Gastroesophageal sphincter (tissue), 4 donors: Measurements from ENCODE around the gene VIM. TPM values are rescaled to one million over a fixed set of nuclear protein-coding genes. Genes with fewer than 3 reads are reported as not detected.

Source experiments
- ATAC-seq: fragments of 150-250 bp; one replicate; pipeline ENCODE4 v1.9.1; 2016; ENCODE audit warnings: mild to moderate bottlenecking, moderate library complexity
- H3K27ac ChIP-seq, 4 donors: fragments of 200-600 bp; sonication (generic) in 3 of 4; 1 replicate in 3 of 4; 2 replicates in 1 of 4; pipeline ENCODE4 v1.5.1; 2016 to 2019
- H3K27me3 ChIP-seq: fragments of 200-600 bp; sonication (generic); one replicate; pipeline ENCODE4 v1.5.1; 2019
- H3K36me3 ChIP-seq, 2 donors: fragments of 200-600 bp; sonication (generic); one replicate each; pipeline ENCODE4 v1.5.1; 2019; ENCODE audit warnings: control low read depth in 1 of 2
- H3K4me1 ChIP-seq, 3 donors: fragments of 200-600 bp; sonication (generic); 1 replicate in 2 of 3; 2 replicates in 1 of 3; pipeline ENCODE4 v1.5.1; 2016 to 2019; ENCODE audit warnings: control low read depth in 2 of 3
- H3K4me3 ChIP-seq, 2 donors: fragments of 200-600 bp; sonication (generic); one replicate each; pipeline ENCODE4 v1.5.1; 2019; ENCODE audit warnings: mild to moderate bottlenecking in 1 of 2, moderate library complexity in 1 of 2
- H3K9me3 ChIP-seq, 3 donors: fragments of 200-600 bp; sonication (generic); one replicate each; pipeline ENCODE4 v1.5.1; 2017 to 2019; ENCODE audit warnings: control low read depth in 2 of 3
- EP300 ChIP-seq: sonication (generic); formaldehyde crosslinking; IDR thresholded peaks from one replicate; pipeline ENCODE4 v1.6.1; 2017; ENCODE audit warnings: antibody characterized with exemption, mild to moderate bottlenecking
- POLR2A ChIP-seq, 2 donors: fragments of 450-650 bp; IDR thresholded peaks; one replicate each; pipeline ENCODE4 v1.6.1; 2017; ENCODE audit warnings: antibody characterized with exemption in 2 of 2, mild to moderate bottlenecking in 2 of 2, moderate library complexity in 1 of 2
- POLR2AphosphoS5 ChIP-seq: sonication (generic); formaldehyde crosslinking; IDR thresholded peaks from one replicate; pipeline ENCODE4 v1.6.1; 2017; ENCODE audit warnings: antibody characterized with exemption
- WGBS, 2 donors: methylation state at CpG; one replicate each; pipeline ENCODE4 v1.1.5; 2018; ENCODE audit warnings: low coverage in 1 of 2; 5-methylcytosine and 5-hydroxymethylcytosine counted together
- total RNA-seq, 4 donors: library from RNA; depleted of rRNA; stranded (reverse); fragments of >200 nt; gene quantifications; one replicate each; pipeline ENCODE4 v1.1.0, GENCODE V29; 2016
- TF ChIP-seq, protein P1 (sequence below), 4 experiments: fragments of 200-600 bp in 2 of 4; fragments of 450-650 bp in 2 of 4; sonication (generic) in 1 of 4; IDR thresholded peaks; one replicate each; pipeline ENCODE4 v1.5.1; 2017 to 2019; ENCODE audit warnings: antibody characterized with exemption in 4 of 4, mild to moderate bottlenecking in 2 of 4, moderate library complexity in 2 of 4

The VIM gene
- total RNA-seq, 4 donors from 2014 or later: 1,560 to 2,767 (median 2,026) TPM

DNA sequence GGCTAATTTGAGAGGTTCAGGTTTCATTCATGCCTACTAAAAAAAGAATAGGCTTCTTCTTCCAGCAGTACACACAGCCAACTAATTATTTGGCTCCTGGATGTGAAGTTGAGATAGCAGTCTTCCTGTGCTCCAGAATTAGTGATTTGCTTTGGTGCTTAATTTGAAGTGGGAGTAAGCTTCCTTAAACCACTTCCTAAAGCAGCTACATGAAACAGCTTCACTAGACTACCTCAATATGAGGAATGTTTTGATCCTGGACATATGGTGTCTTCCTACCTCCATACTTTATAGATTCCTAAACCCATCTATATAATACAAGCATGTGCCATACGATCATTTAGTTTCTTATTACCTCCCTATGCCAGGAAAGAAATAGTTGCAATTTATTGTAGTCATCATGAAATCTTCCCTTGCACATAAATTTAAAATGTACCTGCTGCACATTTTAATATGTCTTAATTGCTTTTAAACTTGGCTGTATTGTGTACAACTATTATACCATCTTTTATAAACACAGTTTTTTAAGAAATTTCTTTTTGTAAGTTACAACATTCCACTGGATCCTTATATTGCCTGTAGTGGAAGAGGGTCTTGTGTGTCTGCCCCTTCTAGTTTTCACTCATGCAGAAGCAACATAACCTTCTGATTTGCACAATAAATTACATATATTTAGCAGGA lies 8.6 kb downstream of the VIM start:
- TF ChIP-seq, protein P1, sequence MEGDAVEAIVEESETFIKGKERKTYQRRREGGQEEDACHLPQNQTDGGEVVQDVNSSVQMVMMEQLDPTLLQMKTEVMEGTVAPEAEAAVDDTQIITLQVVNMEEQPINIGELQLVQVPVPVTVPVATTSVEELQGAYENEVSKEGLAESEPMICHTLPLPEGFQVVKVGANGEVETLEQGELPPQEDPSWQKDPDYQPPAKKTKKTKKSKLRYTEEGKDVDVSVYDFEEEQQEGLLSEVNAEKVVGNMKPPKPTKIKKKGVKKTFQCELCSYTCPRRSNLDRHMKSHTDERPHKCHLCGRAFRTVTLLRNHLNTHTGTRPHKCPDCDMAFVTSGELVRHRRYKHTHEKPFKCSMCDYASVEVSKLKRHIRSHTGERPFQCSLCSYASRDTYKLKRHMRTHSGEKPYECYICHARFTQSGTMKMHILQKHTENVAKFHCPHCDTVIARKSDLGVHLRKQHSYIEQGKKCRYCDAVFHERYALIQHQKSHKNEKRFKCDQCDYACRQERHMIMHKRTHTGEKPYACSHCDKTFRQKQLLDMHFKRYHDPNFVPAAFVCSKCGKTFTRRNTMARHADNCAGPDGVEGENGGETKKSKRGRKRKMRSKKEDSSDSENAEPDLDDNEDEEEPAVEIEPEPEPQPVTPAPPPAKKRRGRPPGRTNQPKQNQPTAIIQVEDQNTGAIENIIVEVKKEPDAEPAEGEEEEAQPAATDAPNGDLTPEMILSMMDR (IDR thresholded peaks at IDR 0.05): no peak
- TF ChIP-seq POLR2A (IDR thresholded peaks at IDR 0.05): no peak
- TF ChIP-seq EP300: no peak
- TF ChIP-seq POLR2AphosphoS5: no peak
- peak overlapping the region in 1 of 4 donors; percentile 2 for H3K27ac ChIP-seq
- peaks cover 17 to 55% (median 19%) of the 10 kb centered on the region in 3 donors for H3K4me1 ChIP-seq
- peaks cover 18 to 68% of the 10 kb centered on the region in 2 donors for H3K36me3 ChIP-seq
- WGBS, 2 donors: 21 to 67% methylated on average over 1 of the region's 1 CpG
- no peak overlapping the region for H3K4me3 ChIP-seq
- H3K9me3 ChIP-seq: peaks cover 0 to 1% (median 0%) of the 10 kb centered on the region in 3 donors
- no peak for ATAC-seq
- no peaks in the 10 kb centered on the region for H3K27me3 ChIP-seq

DNA sequence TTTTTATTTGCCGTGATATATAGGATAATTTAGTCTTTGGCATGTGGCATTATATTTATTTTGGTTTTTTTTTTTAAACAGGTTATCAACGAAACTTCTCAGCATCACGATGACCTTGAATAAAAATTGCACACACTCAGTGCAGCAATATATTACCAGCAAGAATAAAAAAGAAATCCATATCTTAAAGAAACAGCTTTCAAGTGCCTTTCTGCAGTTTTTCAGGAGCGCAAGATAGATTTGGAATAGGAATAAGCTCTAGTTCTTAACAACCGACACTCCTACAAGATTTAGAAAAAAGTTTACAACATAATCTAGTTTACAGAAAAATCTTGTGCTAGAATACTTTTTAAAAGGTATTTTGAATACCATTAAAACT lies 9.1 kb downstream of the VIM start:
- ATAC-seq: no peak

DNA sequence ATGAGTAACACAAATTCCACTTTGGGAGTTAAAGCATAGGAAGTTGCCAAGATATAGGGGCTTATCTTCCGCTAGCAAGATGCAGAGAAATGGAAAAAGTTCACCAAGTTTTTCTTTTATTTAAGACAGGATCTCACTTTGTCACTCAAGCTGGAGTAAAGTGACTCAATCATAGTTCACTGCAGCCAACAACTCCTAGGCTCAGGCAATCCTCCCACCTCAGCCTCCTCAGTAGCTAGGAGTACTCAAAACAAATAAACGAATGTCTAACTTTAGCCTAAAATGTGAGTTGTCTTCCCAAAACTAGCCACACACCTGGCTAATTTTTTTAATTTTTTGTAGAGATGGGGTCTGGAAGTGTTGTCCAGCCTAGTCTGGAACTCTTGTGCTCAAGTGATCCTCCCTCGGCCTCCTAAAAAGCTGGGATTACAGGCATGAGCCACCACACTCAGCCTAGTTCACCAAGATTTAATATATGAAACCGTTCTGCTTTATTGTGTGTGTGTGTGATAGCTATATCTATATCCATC lies 9.9 kb downstream of the VIM start:
- Histone ChIP-seq H3K4me3 (no peak overlapping the region), H3K4me1 (peaks cover 13 to 42% (median 17%) of the 10 kb centered on the region in 3 donors), H3K36me3 (peaks cover 18 to 57% of the 10 kb centered on the region in 2 donors), H3K27me3 (no peaks in the 10 kb centered on the region), H3K9me3 (peaks cover 0 to 8% (median 0%) of the 10 kb centered on the region in 3 donors), H3K27ac (peak overlapping the region in 3 of 4 donors; percentile 16 to 42 (median 19))
- no peak for ATAC-seq
- TF ChIP-seq EP300: no peak
- 65 to 75% methylated on average over 4 of the region's 4 CpGs for WGBS, 2 donors

More for the DNA sequence above, 9.1 kb downstream of the VIM start:
- H3K4me3 ChIP-seq: no peak overlapping the region
- TF ChIP-seq POLR2AphosphoS5 (no peak), EP300 (no peak), POLR2A (IDR thresholded peaks at IDR 0.05) (no peak)
- TF ChIP-seq, protein P1 (IDR thresholded peaks at IDR 0.05): no peak
- peaks cover 0 to 6% (median 0%) of the 10 kb centered on the region in 3 donors for H3K9me3 ChIP-seq
- H3K36me3 ChIP-seq: peaks cover 18 to 66% of the 10 kb centered on the region in 2 donors
- no peak overlapping the region for H3K27ac ChIP-seq
- H3K27me3 ChIP-seq: no peaks in the 10 kb centered on the region
- H3K4me1 ChIP-seq: peaks cover 17 to 50% (median 19%) of the 10 kb centered on the region in 3 donors
- WGBS, 2 donors: 57 to 77% methylated on average over 5 of the region's 5 CpGs

DNA sequence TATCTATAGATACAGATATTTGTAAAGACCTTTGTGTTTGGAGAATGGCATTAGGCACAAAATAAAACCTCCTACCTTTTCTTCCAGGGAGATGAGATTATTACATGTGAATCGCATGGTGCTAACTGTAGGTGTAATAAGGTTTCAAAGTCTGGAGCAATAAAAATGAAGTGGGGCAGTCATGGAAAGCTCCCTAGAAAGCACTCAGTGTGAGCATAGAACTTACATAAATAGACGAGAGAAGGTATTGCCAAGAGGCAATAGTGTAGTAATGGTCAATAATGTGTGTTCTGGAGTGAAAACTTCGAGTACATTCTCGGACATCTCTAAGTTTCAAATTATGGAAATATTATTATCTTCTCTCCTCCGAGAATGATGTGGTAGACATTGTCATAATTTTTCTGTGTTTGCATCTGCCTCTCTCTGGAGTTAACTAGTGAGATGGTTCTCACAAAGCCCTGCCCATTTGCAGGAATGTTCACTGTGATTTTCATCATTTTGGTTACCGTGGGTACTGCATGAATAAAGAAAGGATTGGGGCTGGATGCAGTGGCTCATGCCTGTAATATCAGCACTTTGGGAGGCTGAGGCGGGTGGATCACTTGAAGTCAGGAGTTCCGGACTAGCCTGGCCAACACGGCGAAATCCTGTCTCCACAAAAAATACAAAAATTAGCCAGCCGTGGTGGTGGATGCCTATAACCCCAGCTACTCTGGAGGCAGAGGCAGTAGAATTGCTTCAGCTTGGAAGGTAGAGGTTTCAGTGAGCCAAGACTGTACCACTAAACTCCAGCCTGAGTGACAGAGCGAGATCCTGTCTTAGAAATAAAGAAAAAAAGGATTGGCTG lies 10.6 kb downstream of the VIM start:
- peak; percentile 45 for ATAC-seq
- 46 to 52% methylated on average over 9 to 12 of the region's 12 CpGs for WGBS, 2 donors
- H3K27me3 ChIP-seq: no peaks in the 10 kb centered on the region
- peak overlapping the region in 3 of 4 donors; percentile 14 to 42 (median 19) for H3K27ac ChIP-seq
- H3K9me3 ChIP-seq: peaks cover 0 to 8% (median 0%) of the 10 kb centered on the region in 3 donors
- H3K36me3 ChIP-seq: peaks cover 18 to 51% of the 10 kb centered on the region in 2 donors
- no peak overlapping the region for H3K4me3 ChIP-seq
- H3K4me1 ChIP-seq: peaks cover 6 to 35% (median 16%) of the 10 kb centered on the region in 3 donors
- TF ChIP-seq POLR2AphosphoS5 (peak; percentile 8), EP300 (no peak), POLR2A (IDR thresholded peaks at IDR 0.05) (no peak)
- TF ChIP-seq, protein P1 (IDR thresholded peaks at IDR 0.05): no peak
